GM13976 (cell line): Measurements from ENCODE around the gene AGAP1.

Experiments used
- DNase-seq: peaks from one replicate; pipeline ENCODE4 v3.0.0; 2012; ENCODE audit warnings: low spot score
- CTCF ChIP-seq: IDR thresholded peaks from 2 replicates; pipeline ENCODE4 v1.5.1; 2012; ENCODE audit warnings: borderline replicate concordance, mild to moderate bottlenecking; ENCODE audit not compliant: insufficient read depth; ENCODE audit errors: extremely low read depth, missing control alignments, control extremely low read depth
- in situ Hi-C: fragments of 300-500 bp; cut with MboI; formaldehyde crosslinking; loops from one replicate; pipeline ENCODE4 v1.12.0; 2022; ENCODE audit warnings: low sequenced_read_pairs, mixed read lengths, inconsistent platforms; ENCODE audit not compliant: unreplicated experiment

The AGAP1 gene

GRCh38 chr2:236034974-236035373 is 541.1 kb downstream of the AGAP1 start:
- in situ Hi-C loops: no loop called here
- DNase-seq: no peak
- no peak for TF ChIP-seq CTCF

- in situ Hi-C loops: no loop called here
- TF ChIP-seq CTCF: no peak
- DNase-seq: no peak
Observed at GRCh38 chr2:236036045-236036444, 542.2 kb downstream of the AGAP1 start.

GRCh38 chr2:236038096-236038495 is 544.3 kb downstream of the AGAP1 start:
- TF ChIP-seq CTCF: no peak
- no peak for DNase-seq
- in situ Hi-C loops: no loop called here

GRCh38 chr2:236040600-236041328 is 546.9 kb downstream of the AGAP1 start:
- in situ Hi-C loops: no loop called here
- DNase-seq: no peak
- no peak for TF ChIP-seq CTCF

- DNase-seq: no peak
- in situ Hi-C loops: no loop called here
- no peak for TF ChIP-seq CTCF
Observed at GRCh38 chr2:236041616-236042015, 547.8 kb downstream of the AGAP1 start.

GRCh38 chr2:236042087-236042486 is 548.2 kb downstream of the AGAP1 start:
- in situ Hi-C loops: no loop called here
- DNase-seq: no peak
- TF ChIP-seq CTCF: no peak
